GM23248 (cell line): ENCODE results near the gene EMID1. TPM values are rescaled to one million over a fixed set of nuclear protein-coding genes. Genes with fewer than 3 reads are reported as not detected.

Source experiments
- DNase-seq: peaks from one replicate; pipeline ENCODE4 v3.0.0-alpha.2; 2015
- H2AFZ ChIP-seq: fragments of 200-600 bp; sonication (generic); 2 replicates; pipeline ENCODE4 v1.6.1; 2016; ENCODE audit warnings: antibody characterized with exemption
- H3F3A ChIP-seq: fragments of 200-600 bp; sonication (generic); 2 replicates; pipeline ENCODE4 v1.6.1; 2016; ENCODE audit warnings: mild to moderate bottlenecking, antibody characterized with exemption, mixed run types; ENCODE audit not compliant: insufficient read depth
- H3K27ac ChIP-seq: fragments of 200-600 bp; sonication (generic); 2 replicates; pipeline ENCODE4 v1.5.1; 2016; ENCODE audit warnings: mild to moderate bottlenecking
- H3K27me3 ChIP-seq: fragments of 200-600 bp; sonication (generic); replicated peaks from 2 replicates; pipeline ENCODE4 v1.6.1; 2016; ENCODE audit warnings: mild to moderate bottlenecking; ENCODE audit not compliant: insufficient read depth
- H3K36me3 ChIP-seq: fragments of 200-600 bp; sonication (generic); 2 replicates; pipeline ENCODE4 v1.6.1; 2016; ENCODE audit warnings: low read depth, mild to moderate bottlenecking
- H3K4me1 ChIP-seq: fragments of 200-600 bp; sonication (generic); 2 replicates; pipeline ENCODE4 v1.6.1; 2016; ENCODE audit warnings: mild to moderate bottlenecking; ENCODE audit not compliant: insufficient read depth
- H3K4me2 ChIP-seq: fragments of 200-600 bp; sonication (generic); one replicate; pipeline ENCODE4 v1.6.1; 2016; ENCODE audit warnings: mild to moderate bottlenecking; ENCODE audit not compliant: unreplicated experiment
- H3K4me3 ChIP-seq: fragments of 200-600 bp; sonication (generic); 2 replicates; pipeline ENCODE4 v1.5.1; 2016; ENCODE audit warnings: mild to moderate bottlenecking
- H3K79me2 ChIP-seq: fragments of 200-600 bp; sonication (generic); 2 replicates; pipeline ENCODE4 v1.6.1; 2016; ENCODE audit warnings: mild to moderate bottlenecking; ENCODE audit not compliant: insufficient read depth
- H3K9ac ChIP-seq: fragments of 200-600 bp; sonication (generic); 2 replicates; pipeline ENCODE4 v1.6.1; 2016; ENCODE audit warnings: mild to moderate bottlenecking
- H3K9me2 ChIP-seq: fragments of 200-600 bp; sonication (generic); 2 replicates; pipeline ENCODE4 v1.6.1; 2016; ENCODE audit warnings: mixed run types, mild to moderate bottlenecking, moderate library complexity; ENCODE audit not compliant: insufficient read depth
- H3K9me3 ChIP-seq: fragments of 200-600 bp; sonication (generic); one replicate; pipeline ENCODE4 v1.6.1; 2017; ENCODE audit warnings: low read depth
- H4K20me1 ChIP-seq: fragments of 200-600 bp; sonication (generic); 2 replicates; pipeline ENCODE4 v1.6.0; 2016; ENCODE audit not compliant: insufficient read depth
- EZH2 ChIP-seq: fragments of 200-600 bp; sonication (generic); IDR thresholded peaks from 2 replicates; pipeline ENCODE4 v1.6.1; 2018; ENCODE audit warnings: antibody characterized with exemption, mild to moderate bottlenecking; ENCODE audit not compliant: insufficient read depth, poor library complexity, severe bottlenecking
- EZH2phosphoT487 ChIP-seq: fragments of 200-600 bp; sonication (generic); IDR thresholded peaks from 2 replicates; pipeline ENCODE4 v1.6.1; 2018; ENCODE audit warnings: antibody characterized with exemption, moderate library complexity, mild to moderate bottlenecking, low read depth; ENCODE audit not compliant: insufficient read depth
- WGBS, 2 experiments: methylation state at CpG; one replicate each; pipeline ENCODE4 v1.1.6; 2015 to 2017; ENCODE audit warnings: low lambda C conversion rate in 2 of 2, low coverage in 1 of 2; ENCODE audit errors: missing lambda C conversion rate in 2 of 2; 5-methylcytosine and 5-hydroxymethylcytosine counted together
- in situ Hi-C: fragments of 300-500 bp; cut with MboI; formaldehyde crosslinking; loops from 2 replicates; pipeline ENCODE4 v1.15.0; 2020
- polyA plus RNA-seq: library from polyadenylated mRNA; unstranded; fragments of >200 nt; fragmentation: Nextera tagmentation; extraction: Ambion mirVana; gene quantifications from 2 replicates; pipeline ENCODE4 v1.2.1, GENCODE V29; 2016
- total RNA-seq: library from RNA; depleted of rRNA; stranded (reverse); fragments of >200 nt; shearing (Covaris generic); gene quantifications from 2 replicates; pipeline ENCODE4 v1.2.3, GENCODE V29; 2014

Gene EMID1
- total and polyA plus RNA-seq, 2 experiments from 2014 or later, result not detected

GRCh38 chr22:29277927-29278326, 72.2 kb downstream of the EMID1 start:
- no peak overlapping the region for H3K4me3 ChIP-seq
- H3K27ac ChIP-seq, result no peak overlapping the region
- no peaks in the 10 kb centered on the region for H3K4me1 ChIP-seq
- no peaks in the 10 kb centered on the region for H3K9me3 ChIP-seq
- H3K9me2 ChIP-seq, result no peaks in the 10 kb centered on the region
- H3K9ac ChIP-seq, result no peak overlapping the region
- no peaks in the 10 kb centered on the region for H3K27me3 ChIP-seq
- no peak overlapping the region for H3K4me2 ChIP-seq
- in situ Hi-C loops, result no loop called here
- peaks cover 50% of the 10 kb centered on the region for H3F3A ChIP-seq
- no peak overlapping the region for H2AFZ ChIP-seq
- peaks cover 100% of the 10 kb centered on the region for H3K79me2 ChIP-seq
- peaks cover 18% of the 10 kb centered on the region; the same call in 1 of the 2 replicates for H4K20me1 ChIP-seq
- TF ChIP-seq EZH2 (no peak), EZH2phosphoT487 (no peak)
- DNase-seq, result no peak
- peaks cover 89% of the 10 kb centered on the region for H3K36me3 ChIP-seq
- WGBS, 2 experiments, result 96 to 100% methylated on average over 1 of the region's 1 CpG

DNA sequence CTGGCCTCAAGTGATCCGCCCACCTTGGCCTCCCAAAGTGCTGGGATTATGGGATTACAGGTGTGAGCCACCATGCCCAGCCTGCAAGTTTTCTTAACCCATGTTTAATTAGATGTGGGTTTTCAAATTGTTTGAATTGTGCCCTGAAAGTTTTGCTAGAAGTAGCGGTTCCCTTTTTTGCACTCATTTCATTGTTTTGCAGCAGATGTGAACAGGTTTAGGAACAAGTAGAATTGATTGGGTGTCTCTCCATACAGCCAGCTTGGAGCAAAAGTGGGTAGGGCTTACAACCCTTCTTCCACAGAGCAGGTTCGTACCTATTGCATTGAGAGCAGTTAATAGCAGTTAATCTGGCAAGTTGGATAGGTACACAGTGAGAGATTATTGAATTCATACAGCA, 78.5 kb downstream of the EMID1 start:
- peaks cover 13% of the 10 kb centered on the region; the same call in 1 of the 2 replicates for H3F3A ChIP-seq
- in situ Hi-C loops, result no loop called here
- H2AFZ ChIP-seq, result no peak overlapping the region
- DNase-seq, result no peak
- H3K27me3 ChIP-seq, result no peaks in the 10 kb centered on the region
- H3K4me3 ChIP-seq, result no peak overlapping the region
- peaks cover 83% of the 10 kb centered on the region for H3K36me3 ChIP-seq
- 96 to 98% methylated on average over 3 of the region's 3 CpGs for WGBS, 2 experiments
- 0 out of 2 replicates have a peak, but pooled peaks cover 2% of the 10 kb centered on the region for H4K20me1 ChIP-seq
- H3K4me1 ChIP-seq, result no peaks in the 10 kb centered on the region
- H3K9me3 ChIP-seq, result no peaks in the 10 kb centered on the region
- H3K9me2 ChIP-seq, result no peaks in the 10 kb centered on the region
- H3K9ac ChIP-seq, result no peak overlapping the region
- H3K27ac ChIP-seq, result no peak overlapping the region
- TF ChIP-seq EZH2, result no peak
- no peak for TF ChIP-seq EZH2phosphoT487
- H3K79me2 ChIP-seq, result peaks cover 100% of the 10 kb centered on the region
- H3K4me2 ChIP-seq, result no peak overlapping the region

- in situ Hi-C loops, result no loop called here
These were observed 83.1 kb downstream of the EMID1 start for GRCh38 chr22:29288837-29289236.

GRCh38 chr22:29290061-29290460, 84.4 kb downstream of the EMID1 start:
- TF ChIP-seq EZH2phosphoT487 (no peak), EZH2 (no peak)
- Histone ChIP-seq H3K9me2 (no peaks in the 10 kb centered on the region), H3K27ac (no peak overlapping the region), H3K4me3 (no peak overlapping the region), H3K79me2 (peaks cover 95% of the 10 kb centered on the region), H4K20me1 (no peaks in the 10 kb centered on the region), H3K4me2 (no peak overlapping the region), H3K27me3 (no peaks in the 10 kb centered on the region), H2AFZ (no peak overlapping the region), H3F3A (peaks cover 26% of the 10 kb centered on the region), H3K36me3 (peaks cover 97% of the 10 kb centered on the region), H3K9ac (no peak overlapping the region), H3K9me3 (no peaks in the 10 kb centered on the region), H3K4me1 (no peaks in the 10 kb centered on the region)
- in situ Hi-C loops, result no loop called here
- no peak for DNase-seq
- WGBS, 2 experiments, result 75 to 82% methylated on average over 5 of the region's 5 CpGs

More at GRCh38 chr22:29288837-29289236, 83.1 kb downstream of the EMID1 start:
- Histone ChIP-seq H2AFZ (no peak overlapping the region), H3K4me1 (no peaks in the 10 kb centered on the region), H3K36me3 (peaks cover 96% of the 10 kb centered on the region), H3K9me2 (no peaks in the 10 kb centered on the region), H3K9me3 (no peaks in the 10 kb centered on the region), H3K27ac (no peak overlapping the region), H3K9ac (no peak overlapping the region), H3K4me3 (no peak overlapping the region), H3K4me2 (no peak overlapping the region), H4K20me1 (0 out of 2 replicates have a peak, but pooled peaks cover 2% of the 10 kb centered on the region), H3F3A (peaks cover 26% of the 10 kb centered on the region), H3K27me3 (no peaks in the 10 kb centered on the region), H3K79me2 (peaks cover 99% of the 10 kb centered on the region)
- DNase-seq, result no peak
- no peak for TF ChIP-seq EZH2phosphoT487
- TF ChIP-seq EZH2, result no peak
- WGBS, 2 experiments, result 82 to 85% methylated on average over 2 of the region's 2 CpGs

DNA sequence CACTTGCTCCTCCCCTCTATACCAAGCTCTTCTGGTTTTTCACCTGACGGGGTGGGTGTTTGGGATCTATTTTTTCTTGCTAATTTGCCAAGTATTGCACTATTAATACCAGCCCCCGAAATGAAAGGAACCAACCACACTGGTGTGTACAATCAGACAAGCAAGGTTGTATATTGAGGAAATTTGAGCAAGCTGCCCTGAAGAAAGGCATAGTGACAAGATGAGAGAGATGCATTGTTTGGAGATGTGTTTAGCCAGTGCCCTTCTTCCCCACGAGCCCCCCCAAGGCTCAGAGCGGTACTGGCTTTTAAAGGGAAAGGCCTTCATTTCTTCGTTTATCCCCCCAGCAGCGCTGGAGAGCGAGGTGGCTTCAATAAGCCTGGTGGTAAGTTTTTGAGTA, 85.5 kb downstream of the EMID1 start:
- H3K9me2 ChIP-seq, result no peaks in the 10 kb centered on the region
- H3K4me2 ChIP-seq, result no peak overlapping the region
- peaks cover 98% of the 10 kb centered on the region for H3K36me3 ChIP-seq
- H3K79me2 ChIP-seq, result peaks cover 87% of the 10 kb centered on the region
- H3F3A ChIP-seq, result peaks cover 35% of the 10 kb centered on the region
- H3K4me3 ChIP-seq, result no peak overlapping the region
- H2AFZ ChIP-seq, result no peak overlapping the region
- H3K9me3 ChIP-seq, result no peaks in the 10 kb centered on the region
- in situ Hi-C loops, result no loop called here
- H3K9ac ChIP-seq, result no peak overlapping the region
- TF ChIP-seq EZH2phosphoT487 (no peak), EZH2 (no peak)
- H3K27me3 ChIP-seq, result no peaks in the 10 kb centered on the region
- no peak for DNase-seq
- H3K27ac ChIP-seq, result no peak overlapping the region
- no peaks in the 10 kb centered on the region for H3K4me1 ChIP-seq
- WGBS, 2 experiments, result 60 to 68% methylated on average over 7 of the region's 7 CpGs
- H4K20me1 ChIP-seq, result no peaks in the 10 kb centered on the region
